Omental fat pad (tissue), 4 donors: ENCODE measurements around the gene NUP85. TPM values are rescaled to one million over a fixed set of nuclear protein-coding genes. Genes with fewer than 3 reads are reported as not detected.
"Not testable (repeated sequence)": the region's sequence is repeated elsewhere in the genome, so short reads cannot be mapped to it uniquely, and the experiment has no call there.

ENCODE experiments used
- ATAC-seq: fragments of 150-250 bp; one replicate; pipeline ENCODE4 v1.9.1; 2016; ENCODE audit warnings: mild to moderate bottlenecking, moderate library complexity; ENCODE audit not compliant: low FRiP score
- DNase-seq: peaks from one replicate; pipeline ENCODE4 v3.0.0-alpha.2; 2019; ENCODE audit warnings: low spot score
- CTCF ChIP-seq, 3 donors: fragments of 450-650 bp; IDR thresholded peaks; one replicate each; pipeline ENCODE4 v1.5.1; 2016 to 2017; ENCODE audit warnings: antibody characterized with exemption in 3 of 3, mild to moderate bottlenecking in 3 of 3, moderate library complexity in 2 of 3
- total RNA-seq, 4 donors: library from RNA; depleted of rRNA; stranded (reverse); fragments of >200 nt; gene quantifications; one replicate each; pipeline ENCODE4 v1.1.0, GENCODE V29; 2016

NUP85 gene
- total RNA-seq, 4 donors from 2014 or later = 17.4 to 51.2 (median 34.8) TPM

GRCh38 chr17:75205793-75206163 lies 299 bp downstream of the NUP85 start:
- ATAC-seq (no peak), DNase-seq (no peak)
- TF ChIP-seq CTCF (IDR thresholded peaks at IDR 0.05) = no peak

- DNase-seq, ATAC-seq: not testable (repeated sequence)
These were observed 1.6 kb downstream of the NUP85 start for GRCh38 chr17:75207050-75207407.

DNA sequence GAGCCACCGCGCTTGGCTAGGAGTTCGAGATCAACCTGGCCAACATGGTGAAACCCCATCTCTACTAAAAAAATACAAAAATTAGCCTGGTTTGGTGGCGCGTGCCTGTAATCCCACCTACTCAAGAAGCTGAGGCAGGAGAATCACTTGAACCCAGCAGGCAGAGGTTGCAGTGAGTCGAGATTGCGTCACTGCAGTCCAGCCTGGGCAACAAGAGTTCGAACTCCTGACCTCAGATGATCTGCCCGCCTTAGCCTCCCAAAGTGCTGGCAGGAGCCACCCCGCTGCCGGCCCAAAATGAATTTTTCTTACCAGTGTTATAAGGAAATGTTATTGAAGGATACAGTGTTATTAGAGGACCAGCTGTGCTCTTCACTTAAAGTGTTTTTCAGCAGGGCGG lies 2.3 kb downstream of the NUP85 start:
- TF ChIP-seq CTCF (IDR thresholded peaks at IDR 0.05) = no peak
- DNase-seq (no peak), ATAC-seq (no peak)

DNA sequence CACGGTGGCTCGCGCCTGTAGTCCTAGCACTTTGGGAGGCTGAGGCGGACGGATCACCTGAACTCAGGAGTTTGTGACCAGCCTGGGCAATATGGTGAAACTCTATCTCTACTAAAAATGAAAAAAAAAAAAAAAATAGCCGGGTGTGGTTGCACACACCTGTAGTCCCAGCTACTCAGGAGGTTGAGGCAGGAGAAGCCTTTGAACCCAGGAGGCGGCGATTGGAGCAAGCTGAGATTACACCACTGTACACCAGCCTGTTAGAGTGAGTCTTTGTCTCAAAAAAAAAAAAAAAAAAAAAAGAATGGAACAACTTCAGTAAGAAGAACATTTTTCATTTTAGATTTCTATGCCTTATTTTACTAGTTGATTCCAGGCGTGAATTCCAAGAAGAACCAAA lies 2.7 kb downstream of the NUP85 start:
- ATAC-seq (no peak), DNase-seq (no peak)
- TF ChIP-seq CTCF (IDR thresholded peaks at IDR 0.05) = no peak

DNA sequence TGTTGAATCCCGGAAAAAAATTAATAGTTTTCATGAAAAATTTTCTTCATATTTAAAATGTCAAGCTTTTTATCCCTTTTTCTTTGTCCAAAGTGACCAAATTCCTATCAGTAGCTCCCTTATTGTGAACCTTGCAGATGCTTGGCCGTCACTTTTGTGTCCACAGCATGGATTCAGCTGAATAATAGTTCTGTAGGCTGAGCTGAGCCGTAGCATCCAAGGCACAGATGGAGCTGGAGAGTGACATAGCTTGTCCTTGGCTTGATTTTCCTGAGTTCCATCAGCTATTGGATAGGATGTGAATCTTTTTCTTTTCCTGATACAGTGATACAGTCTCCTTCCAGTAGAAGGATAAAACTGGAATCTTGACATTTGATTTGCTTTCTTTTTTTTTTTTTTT lies 3.6 kb downstream of the NUP85 start:
- DNase-seq = no peak
- no peak for ATAC-seq
- no peak for TF ChIP-seq CTCF (IDR thresholded peaks at IDR 0.05)

DNA sequence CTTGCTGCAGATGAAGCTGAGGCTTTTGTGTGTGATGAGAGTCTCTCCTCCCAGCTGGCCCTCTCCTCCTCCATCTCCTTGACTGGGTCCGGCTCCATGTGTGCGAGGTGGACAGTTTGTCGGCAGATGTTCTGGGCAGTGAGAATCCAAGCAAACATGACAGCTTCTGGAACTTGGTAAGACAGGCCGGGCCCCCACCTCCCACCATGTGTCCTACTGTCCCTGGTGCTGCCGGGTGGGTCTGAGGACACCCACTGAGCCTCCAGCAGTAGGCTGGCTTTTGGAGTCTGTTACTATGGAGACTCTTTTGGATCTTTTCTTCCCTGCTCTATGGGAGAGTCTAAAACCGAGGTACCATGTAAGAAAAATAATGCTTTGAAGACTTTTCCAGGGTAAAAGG lies 12.7 kb downstream of the NUP85 start:
- DNase-seq = no peak
- no peak for ATAC-seq
- no peak for TF ChIP-seq CTCF (IDR thresholded peaks at IDR 0.05)

DNA sequence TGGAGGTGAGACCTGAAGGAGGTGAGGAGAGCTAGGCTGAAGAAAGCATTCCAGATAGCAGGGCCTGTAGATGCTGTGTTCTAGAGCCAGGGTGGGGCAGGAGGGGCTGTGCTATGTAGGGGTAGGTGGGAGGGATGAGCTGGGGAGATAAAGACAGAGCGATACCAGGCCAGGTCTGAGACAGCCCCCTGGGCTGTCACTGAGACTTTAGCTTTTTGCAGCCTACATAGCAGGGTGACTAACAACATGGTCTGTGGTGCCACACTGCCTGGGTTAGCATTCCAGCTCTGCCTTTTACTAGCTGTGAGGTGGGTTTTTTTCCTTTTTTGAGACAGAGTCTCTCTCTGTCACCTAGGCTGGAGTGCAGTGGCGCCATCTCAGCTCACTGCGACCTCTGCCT lies 14.3 kb downstream of the NUP85 start:
- ATAC-seq = no peak
- no peak for TF ChIP-seq CTCF (IDR thresholded peaks at IDR 0.05)
- DNase-seq = no peak

- TF ChIP-seq CTCF (IDR thresholded peaks at IDR 0.05) = no peak
- DNase-seq (no peak), ATAC-seq (no peak)
These were observed 19.5 kb downstream of the NUP85 start for GRCh38 chr17:75225016-75225415.
